ENCODE measurements around the gene PSEN1.

The PSEN1 gene

DNA sequence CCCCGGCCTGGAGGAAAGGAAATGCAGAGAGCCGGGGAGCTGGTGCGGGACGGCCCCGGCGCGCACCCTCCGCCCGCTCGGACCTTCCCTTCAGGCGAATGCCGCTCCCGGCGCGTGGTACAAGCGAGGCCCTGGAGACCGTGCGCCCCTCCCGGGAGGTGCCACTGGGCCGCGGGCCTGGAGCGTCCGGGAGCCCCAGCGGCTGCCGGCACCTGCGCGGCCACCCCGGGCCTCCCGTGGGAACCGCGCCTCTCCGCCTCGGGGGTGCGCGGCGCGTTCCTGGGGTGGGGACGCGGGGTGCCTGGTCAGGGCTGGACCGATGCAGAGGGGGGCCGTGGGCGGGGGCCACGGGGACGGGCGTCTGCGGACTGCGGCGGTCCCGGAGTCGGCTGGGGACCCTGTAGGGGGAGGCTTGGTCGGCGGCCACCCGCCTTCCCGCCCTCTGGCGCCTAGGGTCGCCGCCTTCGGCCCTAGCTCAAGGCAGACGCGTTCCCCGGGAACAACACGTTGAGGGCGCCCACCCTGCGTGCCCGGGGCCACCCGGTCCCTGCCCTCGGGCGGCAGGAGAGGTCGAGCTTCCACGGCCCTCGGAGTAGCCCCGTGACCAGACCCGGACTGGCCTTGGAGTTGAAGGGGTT lies 101.6 kb downstream of the PSEN1 start:
- in situ Hi-C loops (cut with MboI; ENCODE audit: low sequenced_read_pairs) = no loop called here

- in situ Hi-C loops (cut with MboI; ENCODE audit: low sequenced_read_pairs) = no loop called here
Observed at GRCh38 chr14:73238424-73238852, 102.1 kb downstream of the PSEN1 start.

DNA sequence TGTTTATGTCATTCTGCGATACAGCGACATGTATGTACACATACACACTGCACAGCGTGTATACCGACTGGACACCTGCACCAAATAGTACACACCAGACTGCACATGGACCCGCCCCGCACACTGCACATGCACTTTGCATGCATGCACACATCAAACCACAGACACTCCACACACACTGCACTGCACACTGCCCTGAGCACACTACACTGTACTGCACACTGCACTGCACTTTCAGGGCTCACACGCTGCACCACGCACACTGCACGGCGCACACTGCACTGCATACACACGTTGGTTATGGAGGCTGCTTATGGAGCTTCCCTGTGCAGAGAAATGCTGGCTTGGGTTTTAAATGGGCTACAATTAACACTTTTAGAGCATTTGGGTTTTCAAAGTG lies 102.6 kb downstream of the PSEN1 start:
- in situ Hi-C loops (cut with MboI; ENCODE audit: low sequenced_read_pairs) = no loop called here

DNA sequence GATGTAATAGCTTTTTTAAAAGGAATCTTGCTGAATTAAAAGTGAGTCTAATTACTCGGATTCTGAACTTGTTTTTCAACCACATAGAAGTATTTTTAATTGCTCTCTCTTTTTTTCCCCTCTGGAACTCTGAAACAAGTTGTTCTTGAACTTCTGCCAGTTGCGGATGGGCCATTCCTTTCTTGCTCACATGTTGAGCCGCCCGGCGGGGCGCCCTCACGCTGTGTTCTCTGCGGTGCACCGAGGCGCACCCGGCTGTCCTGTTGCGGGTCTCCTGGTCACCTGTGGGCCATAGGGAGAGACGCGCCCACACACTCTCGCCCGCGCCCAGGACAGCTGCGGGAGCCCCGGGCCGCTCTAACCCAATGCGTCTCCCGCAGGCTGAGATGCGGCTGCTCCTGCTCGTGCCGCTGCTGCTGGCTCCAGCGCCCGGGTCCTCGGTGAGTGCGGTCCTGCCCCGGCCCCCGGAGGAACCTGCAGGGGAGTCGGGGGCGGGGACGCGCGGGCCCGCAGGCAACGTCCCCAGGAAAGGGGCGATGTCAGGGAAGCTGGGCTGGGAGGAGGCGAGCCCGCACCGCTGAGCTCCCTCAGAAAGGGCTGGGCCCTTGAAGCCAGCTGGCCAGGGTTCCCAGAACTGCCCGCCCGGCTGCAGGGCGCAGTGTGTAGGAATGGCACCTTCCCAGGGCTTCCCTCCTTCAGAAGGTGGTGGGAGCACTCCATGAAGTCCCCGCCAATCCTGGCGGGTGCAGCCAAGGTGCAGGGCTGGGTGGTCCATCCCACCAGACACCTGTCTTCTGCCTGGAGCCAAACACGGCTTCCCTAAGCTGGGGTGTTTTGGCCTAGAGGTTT lies 103.3 kb downstream of the PSEN1 start:
- in situ Hi-C loops (cut with MboI; ENCODE audit: low sequenced_read_pairs) = no loop called here

DNA sequence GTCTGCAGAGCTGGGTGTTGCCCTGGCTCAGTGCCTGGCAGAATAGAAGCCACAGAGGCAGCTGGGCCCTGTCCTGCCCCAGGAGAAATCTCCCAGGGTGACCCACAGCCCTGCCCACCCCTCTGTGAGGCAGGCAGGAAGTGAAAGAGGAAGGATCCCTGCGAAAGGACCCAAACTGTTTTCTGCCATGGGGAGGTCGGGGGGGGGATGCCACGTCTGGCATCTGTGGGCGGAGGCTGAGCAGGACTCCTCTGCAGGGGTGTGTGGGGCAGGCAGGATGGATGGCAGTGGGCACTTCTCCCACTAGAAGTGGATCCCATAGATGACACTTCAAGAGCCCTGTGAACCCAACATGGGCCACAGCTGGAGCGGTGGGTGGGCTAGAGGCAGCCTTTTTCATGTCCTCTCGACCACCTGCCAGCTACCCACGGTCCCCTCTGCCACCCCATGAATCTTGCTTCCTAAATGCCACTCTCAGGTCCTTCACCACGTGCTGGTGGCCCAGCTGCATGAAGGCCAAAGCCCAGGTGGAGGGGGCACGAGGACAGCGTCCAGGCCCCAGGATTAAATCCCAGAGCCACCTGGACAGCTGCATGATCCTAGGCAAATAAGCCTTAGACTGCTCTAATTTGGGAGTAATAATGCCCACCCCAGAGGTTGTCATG lies 104.6 kb downstream of the PSEN1 start:
- in situ Hi-C loops (cut with MboI; ENCODE audit: low sequenced_read_pairs) = no loop called here

DNA sequence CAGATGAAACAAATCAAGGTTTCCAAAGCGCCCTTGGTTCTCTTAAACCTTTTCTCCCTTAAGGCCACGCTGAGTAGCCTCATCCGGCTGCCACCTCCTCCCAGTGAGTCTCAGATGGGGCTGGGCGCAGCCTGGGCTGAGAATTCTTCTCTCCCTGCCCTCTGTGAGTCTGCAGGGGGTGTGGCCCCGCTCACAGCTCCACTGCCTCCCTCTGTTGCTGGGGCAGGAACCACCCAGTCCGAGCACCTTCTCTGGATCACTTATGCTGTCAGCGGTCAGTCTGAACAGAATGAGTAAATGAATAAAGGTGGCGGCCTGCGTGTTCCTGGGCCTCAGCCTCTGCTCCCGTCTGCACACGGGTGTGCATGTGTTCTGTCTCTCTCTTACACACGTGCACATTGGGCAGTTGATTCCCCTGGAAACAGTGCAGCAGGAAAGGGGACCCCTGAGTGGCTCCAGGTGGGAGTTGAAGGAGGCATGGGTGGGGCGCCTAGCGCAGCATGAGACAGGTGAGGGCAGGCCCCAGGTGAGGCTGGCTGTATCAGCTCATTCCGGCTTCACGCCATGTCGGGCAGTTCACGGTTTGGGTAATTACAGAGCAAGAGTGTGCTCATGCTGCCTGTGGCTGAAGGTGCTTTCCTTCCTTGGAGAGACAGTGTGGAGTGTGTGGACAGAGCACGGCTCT lies 105.3 kb downstream of the PSEN1 start:
- in situ Hi-C loops (cut with MboI; ENCODE audit: low sequenced_read_pairs) = no loop called here

GRCh38 chr14:73242357-73242901 lies 106.1 kb downstream of the PSEN1 start:
- in situ Hi-C loops (cut with MboI; ENCODE audit: low sequenced_read_pairs) = no loop called here

- in situ Hi-C loops (cut with MboI; ENCODE audit: low sequenced_read_pairs) = no loop called here
Observed at GRCh38 chr14:73243341-73243740, 107.0 kb downstream of the PSEN1 start.

GRCh38 chr14:73243748-73244147 lies 107.4 kb downstream of the PSEN1 start:
- in situ Hi-C loops (cut with MboI; ENCODE audit: low sequenced_read_pairs) = no loop called here

DNA sequence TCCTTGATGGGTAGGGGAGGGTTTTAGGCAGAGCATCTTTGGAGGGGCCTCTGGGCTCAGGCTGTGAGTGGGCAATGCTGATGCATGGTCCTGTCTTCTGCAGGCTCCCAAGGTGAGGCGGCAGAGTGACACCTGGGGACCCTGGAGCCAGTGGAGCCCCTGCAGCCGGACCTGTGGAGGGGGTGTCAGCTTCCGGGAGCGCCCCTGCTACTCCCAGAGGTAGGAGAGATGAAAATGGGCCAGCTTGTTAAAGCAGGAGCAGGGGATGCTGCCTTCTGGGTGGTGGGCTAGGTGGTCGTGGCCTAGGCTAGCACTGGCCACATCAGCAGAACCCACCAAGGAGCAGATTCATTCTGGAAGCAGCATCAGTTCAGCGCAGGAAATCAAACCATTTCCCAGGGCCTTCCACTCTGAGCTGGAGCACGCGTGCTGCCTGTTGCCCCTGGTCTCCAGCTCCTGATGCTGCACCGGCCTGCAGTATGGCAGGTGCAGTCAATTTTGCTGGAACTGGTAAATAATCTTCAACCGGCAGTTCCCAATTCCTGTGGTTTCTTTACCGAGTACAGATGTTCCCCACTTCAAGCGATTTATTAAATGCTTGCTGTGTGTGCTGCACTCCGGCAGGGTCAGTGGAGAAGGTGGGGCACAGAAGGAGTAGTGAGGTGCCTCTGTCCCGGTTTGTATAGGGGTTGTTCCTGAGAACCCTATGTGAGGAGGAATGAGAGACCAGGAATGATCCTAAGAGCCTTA lies 108.4 kb downstream of the PSEN1 start:
- in situ Hi-C loops (cut with MboI; ENCODE audit: low sequenced_read_pairs) = no loop called here

- in situ Hi-C loops (cut with MboI; ENCODE audit: low sequenced_read_pairs) = no loop called here
Observed at GRCh38 chr14:73245480-73246325, 109.4 kb downstream of the PSEN1 start.

DNA sequence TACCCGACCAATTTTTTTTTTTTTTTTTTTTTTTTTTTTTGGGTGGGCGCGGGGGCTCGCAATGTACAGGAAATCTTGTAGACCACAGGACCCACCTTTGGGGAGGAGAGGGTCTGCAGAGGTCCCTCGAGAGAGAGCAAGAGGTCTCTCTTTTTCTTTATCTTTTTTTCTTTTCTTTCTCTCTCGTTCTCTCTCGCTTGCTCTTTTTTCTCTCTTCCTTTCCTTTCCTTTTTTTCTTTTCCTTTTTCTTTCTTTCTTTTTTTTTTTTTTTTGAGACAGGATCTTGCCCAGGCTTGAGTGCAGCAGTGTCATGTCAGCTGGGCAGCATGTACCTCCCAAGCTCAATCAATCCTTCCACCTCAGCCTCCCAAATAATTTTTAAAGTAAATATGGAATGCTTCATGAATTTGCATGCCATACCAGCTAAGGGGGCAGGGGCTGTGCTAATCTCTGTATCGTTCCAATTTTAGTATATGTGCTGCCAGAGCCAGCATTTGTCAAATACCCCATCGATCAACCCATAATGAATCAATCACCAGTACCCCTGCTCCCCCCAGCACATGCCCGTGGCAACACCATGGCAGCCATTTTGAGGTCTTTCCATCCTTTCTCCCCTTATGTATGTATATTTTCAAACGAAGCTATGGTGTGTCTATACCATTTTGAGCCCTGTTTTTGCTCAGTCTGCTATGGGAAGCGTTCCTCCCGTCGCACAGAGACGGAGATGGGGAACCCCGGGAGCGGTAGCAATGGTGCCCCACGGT lies 110.3 kb downstream of the PSEN1 start:
- in situ Hi-C loops (cut with MboI; ENCODE audit: low sequenced_read_pairs) = no loop called here

- in situ Hi-C loops (cut with MboI; ENCODE audit: low sequenced_read_pairs) = no loop called here
Observed at GRCh38 chr14:73248108-73248868, 112.0 kb downstream of the PSEN1 start.

GRCh38 chr14:73249108-73249507 lies 112.8 kb downstream of the PSEN1 start:
- in situ Hi-C loops (cut with MboI; ENCODE audit: low sequenced_read_pairs) = no loop called here

- in situ Hi-C loops (cut with MboI; ENCODE audit: low sequenced_read_pairs) = no loop called here
Observed at GRCh38 chr14:73249564-73250316, 113.4 kb downstream of the PSEN1 start.

DNA sequence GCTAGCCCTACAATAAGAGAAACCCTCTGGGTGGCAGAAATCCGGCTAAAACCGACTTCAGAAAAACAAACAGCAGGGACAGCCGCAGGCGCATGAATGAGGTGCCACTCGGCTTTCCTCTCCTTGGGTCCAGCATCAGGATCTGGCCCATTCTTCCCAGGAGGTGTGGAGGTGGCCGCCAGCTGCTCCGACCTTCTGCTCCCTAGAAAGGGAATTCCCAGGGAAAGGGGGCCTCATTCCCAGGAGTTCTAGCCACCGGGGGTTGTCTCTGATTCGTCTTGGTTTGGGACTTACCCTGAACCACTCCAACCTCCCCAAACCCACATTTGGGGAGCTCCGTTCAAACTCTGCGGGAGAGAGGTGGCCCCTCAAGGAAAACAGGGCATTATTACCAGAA lies 114.0 kb downstream of the PSEN1 start:
- in situ Hi-C loops (cut with MboI; ENCODE audit: low sequenced_read_pairs) = no loop called here

DNA sequence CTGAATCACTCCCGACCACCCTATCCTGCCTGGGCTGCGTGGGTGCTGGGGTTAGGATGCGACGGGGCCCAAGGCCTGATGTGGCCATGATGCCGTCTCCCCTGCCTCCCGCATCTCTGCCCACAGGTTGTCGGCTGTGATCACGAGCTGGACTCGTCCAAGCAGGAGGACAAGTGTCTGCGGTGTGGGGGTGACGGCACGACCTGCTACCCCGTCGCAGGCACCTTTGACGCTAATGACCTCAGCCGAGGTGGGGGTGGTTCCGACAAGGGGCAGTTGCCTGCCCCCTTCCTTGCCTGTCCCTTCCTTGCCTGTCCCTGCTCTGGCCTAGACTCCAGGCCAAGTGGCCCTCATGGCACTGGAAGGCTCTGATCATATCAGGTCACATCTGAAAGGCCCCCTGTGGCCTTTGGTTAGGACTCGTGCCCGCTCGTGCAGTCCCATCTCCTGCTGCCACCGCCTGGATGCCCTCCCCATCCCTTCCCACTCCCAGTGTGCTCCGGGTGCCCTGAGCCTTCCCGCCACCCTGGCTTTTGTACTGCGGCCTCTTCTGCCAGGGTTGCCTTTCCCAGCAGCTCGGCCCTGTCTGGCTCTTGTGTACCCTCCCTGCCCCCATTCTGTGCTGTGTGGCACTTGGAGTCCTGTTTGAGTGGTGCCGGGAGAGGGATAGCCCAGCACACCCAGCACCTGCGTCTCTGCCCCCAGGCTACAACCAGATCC lies 114.6 kb downstream of the PSEN1 start:
- in situ Hi-C loops (cut with MboI; ENCODE audit: low sequenced_read_pairs) = no loop called here
